HG03196 (cell line): ENCODE results near the gene CSN3.

Source experiments
- ATAC-seq: cut with Tn5 transposase; IDR thresholded peaks from one replicate; pipeline ENCODE4 v1.9.1; 2021; ENCODE audit not compliant: unreplicated experiment

The CSN3 gene

GRCh38 chr4:70291341-70291740, 48.9 kb downstream of the CSN3 start:
- no peak for ATAC-seq

DNA sequence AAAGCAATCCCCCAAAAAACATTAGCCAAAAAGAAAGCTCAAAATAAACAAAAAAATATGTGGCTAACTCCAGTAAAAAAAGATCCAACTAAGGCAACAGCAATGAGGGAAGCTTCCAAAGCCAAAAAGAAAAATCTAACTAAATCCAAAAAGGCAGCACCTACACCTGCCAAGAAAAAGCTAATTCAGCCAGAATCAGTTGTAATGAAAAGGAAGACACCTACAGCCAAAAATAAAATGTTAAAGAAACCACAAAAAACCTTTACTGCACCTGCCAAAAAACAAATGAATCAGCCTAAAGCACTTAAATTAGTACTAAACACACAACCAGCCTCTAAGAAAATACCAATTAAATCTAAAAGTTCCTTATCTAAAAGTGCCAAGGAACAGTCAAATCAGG, 55.2 kb downstream of the CSN3 start:
- no peak for ATAC-seq

DNA sequence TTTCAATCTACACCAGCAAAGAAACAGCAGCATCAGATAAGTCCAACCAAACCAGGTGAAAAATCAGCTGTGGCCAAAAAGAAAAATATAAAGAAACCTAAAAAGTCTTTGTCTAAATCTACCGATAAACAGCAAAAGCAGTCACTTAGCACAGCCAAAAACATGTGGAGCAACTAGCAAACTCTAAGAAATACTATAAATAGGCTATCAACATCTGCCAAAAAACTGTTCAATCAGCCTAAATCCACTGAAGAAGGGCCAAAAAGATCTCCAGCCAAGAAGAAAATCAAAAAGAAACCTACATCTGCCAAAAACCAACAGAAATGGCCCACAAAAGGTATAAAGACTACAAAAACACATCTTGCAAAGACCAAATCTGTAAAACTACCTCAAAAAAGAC, 55.7 kb downstream of the CSN3 start:
- ATAC-seq = no peak

DNA sequence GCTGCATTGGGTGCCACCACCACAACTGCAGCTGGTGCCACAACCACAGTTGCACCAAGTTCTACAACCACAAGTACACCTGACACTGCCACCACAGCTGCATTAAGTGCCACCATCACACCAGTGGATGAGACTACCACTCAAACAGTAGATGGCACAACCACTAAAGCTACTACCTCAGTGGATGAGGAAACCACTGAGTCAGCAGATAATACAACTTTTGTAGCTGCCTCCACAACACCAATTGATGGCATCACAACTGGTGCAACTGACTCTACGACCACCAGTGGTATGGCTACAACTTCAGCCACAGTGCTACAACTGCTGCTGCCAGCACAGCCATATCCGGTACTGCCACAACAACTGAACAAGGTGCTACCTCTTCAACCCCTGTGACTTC, 57.2 kb downstream of the CSN3 start:
- no peak for ATAC-seq

GRCh38 chr4:70300215-70300614, 57.8 kb downstream of the CSN3 start:
- no peak for ATAC-seq
